Omental fat pad (tissue), 4 donors: Measurements from ENCODE around the gene MYO15A. TPM values are rescaled to one million over a fixed set of nuclear protein-coding genes. Genes with fewer than 3 reads are reported as not detected.

Source experiments
- ATAC-seq: fragments of 150-250 bp; one replicate; pipeline ENCODE4 v1.9.1; 2016; ENCODE audit warnings: mild to moderate bottlenecking, moderate library complexity; ENCODE audit not compliant: low FRiP score
- DNase-seq: peaks from one replicate; pipeline ENCODE4 v3.0.0-alpha.2; 2019; ENCODE audit warnings: low spot score
- CTCF ChIP-seq, 3 donors: fragments of 450-650 bp; IDR thresholded peaks; one replicate each; pipeline ENCODE4 v1.5.1; 2016 to 2017; ENCODE audit warnings: antibody characterized with exemption in 3 of 3, mild to moderate bottlenecking in 3 of 3, moderate library complexity in 2 of 3
- total RNA-seq, 4 donors: library from RNA; depleted of rRNA; stranded (reverse); fragments of >200 nt; gene quantifications; one replicate each; pipeline ENCODE4 v1.1.0, GENCODE V29; 2016

MYO15A gene
- total RNA-seq, 4 donors from 2014 or later: 0.31 to 3.9 (median 2.0) TPM

- ATAC-seq (no peak), DNase-seq (no peak)
- no peak for TF ChIP-seq CTCF (IDR thresholded peaks at IDR 0.05)
These were observed 65.2 kb downstream of the MYO15A start for GRCh38 chr17:18173740-18174139.

GRCh38 chr17:18176176-18176575 is 67.6 kb downstream of the MYO15A start:
- DNase-seq (no peak), ATAC-seq (no peak)
- no peak for TF ChIP-seq CTCF (IDR thresholded peaks at IDR 0.05)

DNA sequence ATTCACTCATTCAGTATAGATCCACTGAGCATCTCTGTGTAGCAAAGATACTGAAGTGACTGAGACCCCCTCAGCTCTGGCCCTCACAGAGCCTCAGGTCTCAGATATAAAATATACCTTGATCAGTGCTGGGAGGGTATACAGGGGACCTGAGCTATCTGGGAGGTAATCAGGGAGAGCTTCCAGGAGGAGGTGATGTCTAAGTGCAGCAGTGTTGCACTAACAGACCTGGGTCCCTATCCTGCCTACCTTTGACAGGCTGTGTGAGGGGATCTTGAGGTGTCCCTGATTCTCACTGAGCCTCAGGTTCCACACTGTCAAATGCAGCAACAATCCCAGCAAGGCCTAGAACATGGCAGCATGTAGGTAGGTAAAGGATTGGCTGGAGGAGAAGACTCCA is 68.6 kb downstream of the MYO15A start:
- ATAC-seq: no peak
- DNase-seq: no peak
- no peak for TF ChIP-seq CTCF (IDR thresholded peaks at IDR 0.05)

DNA sequence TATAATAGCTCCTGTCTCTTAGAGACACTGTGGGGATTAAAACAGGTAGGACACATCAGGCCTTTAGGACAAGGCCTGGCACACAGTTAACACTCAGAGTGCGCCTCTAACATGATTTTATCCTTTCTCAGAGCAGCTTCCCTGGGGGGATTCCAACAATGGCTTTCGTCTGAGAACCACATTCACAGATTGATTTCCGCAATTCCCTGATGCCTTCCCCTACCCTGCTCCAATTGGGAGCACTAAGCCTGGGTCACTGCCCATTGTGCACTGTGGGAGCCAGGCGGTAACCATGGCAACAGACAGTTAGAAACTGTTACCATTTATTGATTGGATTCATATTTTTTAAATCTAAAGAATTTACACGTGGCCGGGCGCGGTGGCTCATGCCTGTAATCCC is 69.2 kb downstream of the MYO15A start:
- no peak for TF ChIP-seq CTCF (IDR thresholded peaks at IDR 0.05)
- DNase-seq: no peak
- ATAC-seq: no peak

GRCh38 chr17:18179196-18179595 is 70.6 kb downstream of the MYO15A start:
- DNase-seq: no peak
- no peak for TF ChIP-seq CTCF (IDR thresholded peaks at IDR 0.05)
- ATAC-seq: no peak

GRCh38 chr17:18179804-18180203 is 71.2 kb downstream of the MYO15A start:
- ATAC-seq: no peak
- no peak for TF ChIP-seq CTCF (IDR thresholded peaks at IDR 0.05)
- no peak for DNase-seq

GRCh38 chr17:18181358-18181757 is 72.8 kb downstream of the MYO15A start:
- ATAC-seq (peak; percentile 37), DNase-seq (no peak)
- no peak for TF ChIP-seq CTCF (IDR thresholded peaks at IDR 0.05)
